GM21360 (cell line): ENCODE data around the gene CLDN6.

ENCODE experiments used
- ATAC-seq: cut with Tn5 transposase; IDR thresholded peaks from one replicate; pipeline ENCODE4 v1.9.1; 2021; ENCODE audit warnings: mild to moderate bottlenecking, moderate library complexity; ENCODE audit not compliant: unreplicated experiment

Gene CLDN6

DNA sequence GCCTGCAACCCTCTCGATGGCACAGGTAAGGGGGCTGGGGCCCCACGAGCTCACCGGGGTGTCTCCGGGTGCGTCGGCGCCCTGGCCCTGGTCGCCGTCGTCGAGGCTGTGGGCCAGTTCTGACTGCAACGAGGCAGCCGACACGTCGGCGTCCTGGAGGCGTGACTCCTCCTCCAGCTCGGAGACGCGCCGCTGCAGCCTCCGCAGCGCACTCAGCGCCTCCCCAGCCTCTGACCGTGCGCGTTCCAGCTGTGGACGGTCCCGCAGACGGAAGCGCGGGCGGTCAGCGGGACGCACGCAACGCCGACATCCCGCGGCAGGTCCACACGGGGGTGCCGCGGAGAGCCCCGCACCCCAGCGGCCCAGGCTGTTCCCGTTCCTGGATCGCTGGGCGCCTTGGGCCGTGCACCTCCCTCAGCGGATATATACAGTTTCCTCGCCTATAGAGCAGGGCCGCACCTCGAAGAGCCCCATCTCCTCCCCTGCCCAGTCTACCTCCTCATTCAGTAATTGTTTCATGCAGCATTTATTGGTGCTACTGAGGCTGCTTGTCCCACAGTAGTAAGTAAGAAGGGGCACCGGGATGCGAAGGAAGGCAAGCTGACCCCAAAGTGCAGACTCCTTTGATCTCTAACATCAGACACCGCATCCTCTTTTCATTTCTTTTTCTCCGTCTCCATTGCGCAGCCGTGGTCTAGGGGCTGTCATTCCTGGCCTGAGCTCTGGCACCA, 11.7 kb upstream of the CLDN6 start:
- no peak for ATAC-seq

DNA sequence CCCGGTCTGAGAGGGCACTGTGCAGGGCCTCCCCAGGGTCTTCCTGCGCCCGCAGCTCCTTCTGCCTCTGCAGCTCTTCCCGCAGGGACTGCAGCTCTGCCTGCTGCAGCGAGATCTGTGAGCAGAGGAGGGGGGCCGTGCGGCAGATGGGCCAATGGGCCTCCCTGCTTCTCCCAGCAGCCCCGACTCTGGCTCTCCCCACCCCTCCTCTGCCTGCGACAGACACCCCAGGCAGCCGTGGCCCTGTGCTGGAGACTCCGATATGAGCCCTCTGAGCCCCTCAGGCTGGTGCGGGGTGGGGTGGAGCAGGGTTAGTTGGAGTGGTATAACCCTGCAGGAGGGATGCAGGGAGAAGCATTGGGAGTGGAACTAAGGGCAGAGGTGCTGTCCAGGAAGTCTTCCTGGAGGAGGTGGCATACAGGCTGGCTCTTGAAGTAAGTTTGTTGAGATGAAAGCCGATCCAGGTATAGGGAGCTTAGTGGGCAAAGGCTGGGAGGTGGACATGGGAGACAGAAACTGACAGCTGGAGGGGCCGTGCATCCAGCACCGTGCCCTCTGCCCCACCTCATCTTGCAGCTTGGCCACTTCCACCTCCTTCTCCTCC, 10.8 kb upstream of the CLDN6 start:
- no peak for ATAC-seq

DNA sequence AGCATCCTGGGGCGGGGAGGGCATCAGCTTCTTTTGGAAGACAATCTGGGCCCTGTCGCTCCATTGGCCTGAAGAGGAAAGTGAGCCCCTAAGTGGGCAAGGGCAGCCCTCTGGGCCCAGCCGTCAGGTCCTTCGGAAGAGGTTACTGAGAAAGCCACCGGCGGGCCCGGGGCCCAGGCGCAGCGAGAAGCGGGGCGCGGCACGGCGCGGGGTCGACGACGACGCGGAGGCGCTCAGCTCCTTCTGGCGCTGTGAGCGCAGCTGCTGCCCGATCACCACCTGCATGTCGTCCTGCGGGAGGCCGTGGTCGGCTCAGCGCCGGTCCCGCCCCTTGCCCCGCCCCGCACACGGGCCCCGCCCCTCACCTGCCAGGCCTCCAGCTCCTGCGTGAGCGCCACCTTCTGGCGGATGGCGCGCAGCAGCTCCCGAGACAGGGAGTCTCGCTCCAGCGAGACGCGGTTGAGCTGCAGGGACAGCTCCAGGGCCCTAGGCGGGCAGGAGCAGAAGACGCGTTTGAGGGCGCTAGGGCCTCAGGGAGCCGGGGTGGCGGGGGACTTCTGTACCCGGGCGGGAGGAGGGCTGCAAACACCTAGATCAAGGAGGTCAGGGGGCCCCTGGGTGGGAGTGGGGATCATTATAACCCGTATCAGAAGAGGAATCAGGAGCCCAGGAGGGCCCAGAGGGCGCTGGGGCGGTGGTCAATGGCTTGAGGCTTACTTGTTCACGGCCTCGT, 10.2 kb upstream of the CLDN6 start:
- ATAC-seq = no peak

DNA sequence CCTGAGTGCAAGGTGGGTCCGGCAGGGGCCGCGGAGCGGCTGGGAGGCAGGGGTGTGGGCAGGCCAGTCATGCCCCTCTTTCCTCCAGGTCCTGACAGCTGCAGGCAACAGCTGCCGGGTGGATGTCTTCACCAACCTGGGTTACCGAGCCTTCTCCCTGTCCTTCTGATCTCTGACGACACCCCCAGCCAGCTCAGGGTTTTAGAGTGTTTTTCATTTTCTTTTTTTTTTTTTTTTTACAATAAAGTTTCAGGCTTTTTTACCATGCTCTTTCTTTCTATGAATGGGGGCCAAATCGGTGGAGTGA, 9.5 kb upstream of the CLDN6 start:
- ATAC-seq = no peak

DNA sequence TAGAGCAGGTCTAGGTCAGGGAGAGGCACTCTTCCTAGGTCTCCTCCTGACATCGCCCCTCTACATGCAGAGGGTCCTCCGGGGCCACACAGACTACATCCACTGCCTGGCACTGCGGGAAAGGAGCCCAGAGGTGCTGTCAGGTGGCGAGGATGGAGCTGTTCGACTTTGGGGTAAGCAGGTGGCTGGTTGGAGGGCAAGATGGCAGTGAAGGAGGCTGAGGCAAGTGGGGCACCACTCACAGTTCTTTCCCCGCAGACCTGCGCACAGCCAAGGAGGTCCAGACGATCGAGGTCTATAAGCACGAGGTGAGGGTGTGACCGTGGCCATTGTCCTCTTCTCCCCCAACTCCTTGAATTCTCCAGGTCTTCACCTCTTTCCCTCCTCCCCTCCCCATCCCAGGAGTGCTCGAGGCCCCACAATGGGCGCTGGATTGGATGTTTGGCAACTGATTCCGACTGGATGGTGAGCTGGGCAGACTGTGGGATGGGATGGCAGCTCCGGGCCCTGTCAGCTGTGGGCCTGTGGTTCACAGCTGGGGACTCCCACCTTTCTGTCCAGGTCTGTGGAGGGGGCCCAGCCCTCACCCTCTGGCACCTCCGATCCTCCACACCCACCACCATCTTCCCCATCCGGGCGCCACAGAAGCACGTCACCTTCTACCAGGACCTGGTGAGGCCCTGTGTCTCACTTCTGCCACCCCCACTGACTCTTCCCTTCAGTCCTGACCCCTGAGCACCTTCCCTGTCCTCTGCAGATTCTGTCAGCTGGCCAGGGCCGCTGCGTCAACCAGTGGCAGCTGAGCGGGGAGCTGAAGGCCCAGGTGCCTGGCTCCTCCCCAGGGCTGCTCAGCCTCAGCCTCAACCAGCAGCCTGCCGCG, 8.9 kb upstream of the CLDN6 start:
- no peak for ATAC-seq

DNA sequence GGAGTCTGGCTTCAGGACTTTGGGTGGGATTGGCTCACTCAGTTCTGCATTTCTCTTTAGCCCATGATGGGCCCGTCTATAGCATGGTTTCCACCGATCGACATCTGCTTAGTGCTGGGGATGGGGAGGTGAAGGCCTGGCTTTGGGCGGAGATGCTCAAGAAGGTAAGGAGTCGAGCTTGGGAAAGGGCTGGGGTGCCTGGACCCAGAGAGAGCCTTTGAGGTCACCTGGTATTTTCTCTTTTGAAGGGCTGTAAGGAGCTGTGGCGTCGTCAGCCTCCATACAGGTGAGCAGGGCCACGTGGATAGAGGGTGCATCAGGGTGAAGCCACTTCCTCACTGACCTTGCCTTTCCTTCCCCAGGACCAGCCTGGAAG, 8.0 kb upstream of the CLDN6 start:
- no peak for ATAC-seq

DNA sequence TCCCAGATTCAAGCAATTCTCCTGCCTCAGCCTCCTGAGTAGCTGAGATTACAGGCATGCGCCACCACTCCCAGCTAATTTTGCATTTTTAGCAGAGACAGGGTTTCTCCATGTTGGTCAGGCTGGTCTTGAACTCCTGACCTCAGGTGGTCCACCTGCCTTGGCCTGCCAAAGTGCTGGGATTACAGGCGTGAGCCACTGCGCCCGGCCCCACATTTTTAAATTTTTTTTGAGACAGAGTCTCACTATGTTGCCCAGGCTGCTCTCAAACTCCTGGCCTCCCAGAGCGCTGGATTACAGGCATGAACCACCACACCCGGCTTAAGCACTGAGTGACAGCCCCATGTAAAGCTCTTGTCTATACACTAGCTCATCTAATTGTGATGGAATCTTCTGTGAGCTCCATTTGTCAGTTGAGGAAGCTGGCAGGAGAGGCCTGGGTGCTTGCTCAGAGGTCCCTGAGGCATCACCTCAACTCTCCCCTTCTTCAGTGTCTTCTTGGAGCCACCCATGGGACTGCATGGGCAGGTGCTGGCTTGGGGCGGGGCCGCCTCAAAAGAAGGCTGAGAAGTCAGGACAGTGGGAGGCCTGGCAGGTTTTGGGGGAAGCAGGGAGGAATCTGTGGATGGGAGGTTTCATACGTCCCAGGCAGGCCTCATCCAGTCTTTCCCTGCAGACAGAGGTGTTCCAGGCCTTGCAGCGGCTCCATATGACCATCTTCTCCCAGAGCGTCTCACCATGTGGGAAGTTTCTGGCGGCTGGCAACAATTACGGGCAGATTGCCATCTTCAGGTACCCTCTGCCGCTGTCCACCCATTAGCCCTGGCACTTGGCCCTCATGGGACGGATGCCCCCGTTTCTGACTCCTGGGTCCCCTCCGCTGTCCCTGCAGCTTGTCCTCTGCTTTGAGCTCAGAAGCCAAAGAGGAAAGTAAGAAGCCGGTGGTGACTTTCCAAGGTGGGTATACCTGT, 7.3 kb upstream of the CLDN6 start:
- no peak for ATAC-seq

DNA sequence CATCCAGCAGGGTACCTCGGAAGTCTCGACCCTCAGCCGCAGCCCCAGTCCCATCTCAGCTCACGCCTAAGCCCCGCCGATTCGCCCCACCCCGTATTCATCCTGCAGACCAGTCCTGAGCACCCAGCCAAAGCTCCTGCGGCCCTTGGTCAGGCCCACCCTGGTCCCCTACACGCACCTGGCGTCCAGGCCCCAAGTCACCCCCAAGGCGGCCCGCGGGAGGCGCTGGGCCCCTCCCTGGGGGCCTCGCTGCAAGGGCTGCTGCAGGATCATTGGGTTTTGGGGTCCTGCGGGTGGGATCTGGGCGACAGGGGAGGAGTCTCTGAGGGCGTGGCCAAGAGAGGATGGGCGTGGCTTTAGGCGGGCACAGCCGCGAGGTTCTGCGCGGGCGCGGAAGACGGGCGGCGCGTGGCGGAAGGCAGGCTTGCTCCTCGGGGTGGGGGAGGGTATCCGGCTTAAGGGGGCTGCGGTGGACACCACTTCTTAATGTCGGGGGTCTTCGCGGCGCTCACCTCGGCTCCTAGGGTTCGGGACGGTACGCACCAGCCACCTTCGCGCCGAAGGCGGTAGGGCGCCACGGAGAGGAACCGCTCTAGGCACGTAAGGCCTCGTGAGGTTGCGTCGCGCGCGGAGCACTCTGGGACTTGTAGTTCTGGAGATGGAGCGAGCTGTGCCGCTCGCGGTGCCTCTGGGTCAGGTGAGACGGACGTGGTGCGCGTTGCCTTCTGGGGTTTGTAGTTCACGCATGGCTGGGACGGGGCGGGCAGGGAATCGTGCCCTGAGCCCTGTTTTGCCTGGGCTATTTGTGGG, 5.9 kb upstream of the CLDN6 start, which contains the start of the genes HCFC1R1 and THOC6:
TSS of gene HCFC1R1 (minus strand) at position 274 of the 810 bp plus-strand sequence. CDS start at position 273, 1 bp downstream.
TSS of gene THOC6 (plus strand) at position 367 of the 810 bp plus-strand sequence. CDS start at position 659, 292 bp downstream.
- peak; percentile 56 for ATAC-seq

DNA sequence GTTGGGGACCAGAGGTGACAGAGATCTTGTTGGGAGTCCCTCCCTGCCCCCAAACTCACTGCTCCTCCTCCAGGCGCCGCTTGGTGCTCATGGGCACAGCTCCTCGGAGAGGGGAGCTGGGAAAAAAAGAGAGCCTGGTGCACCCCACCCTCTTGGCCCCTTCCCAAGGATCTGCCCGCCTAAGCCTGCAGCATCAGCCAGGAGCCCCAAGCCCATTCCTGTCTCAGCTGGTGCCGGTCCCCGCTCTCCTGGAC, 5.4 kb upstream of the CLDN6 start:
- no peak for ATAC-seq

DNA sequence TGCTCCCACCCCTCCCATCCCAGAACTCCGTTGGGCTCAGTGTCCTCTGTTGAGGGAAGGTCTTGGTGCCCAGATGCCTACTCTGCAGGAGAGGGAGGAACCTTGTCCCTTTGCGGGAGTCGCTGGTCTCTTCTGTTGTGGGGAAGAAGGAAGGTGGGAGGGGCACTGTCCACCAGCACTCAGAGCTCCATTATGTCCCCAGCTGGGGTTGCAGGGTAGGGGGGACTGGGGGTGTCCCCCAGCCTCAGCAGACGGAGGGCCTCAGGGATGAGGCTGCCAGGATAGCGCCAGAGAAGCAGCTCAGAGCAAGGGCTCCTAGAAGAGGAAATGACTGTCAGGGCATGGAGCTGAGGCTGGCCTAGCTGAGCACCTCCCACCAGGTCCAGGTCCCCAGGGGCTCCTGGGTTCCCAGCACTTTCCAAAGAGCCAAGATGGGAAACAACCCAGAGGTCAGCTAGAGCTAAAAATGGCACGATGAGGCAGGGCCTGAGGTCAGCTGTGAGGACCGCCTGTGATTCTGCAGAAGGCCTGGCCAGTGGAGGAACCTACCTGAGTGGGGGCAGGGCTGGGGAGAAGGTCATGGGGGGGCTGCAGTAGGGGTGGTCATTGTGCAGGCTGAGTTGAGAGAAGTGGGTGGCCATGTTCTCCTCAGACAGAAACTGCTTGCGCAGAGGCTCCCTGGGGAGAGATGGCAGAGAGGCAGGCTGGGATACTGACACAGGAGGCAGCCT, 4.9 kb upstream of the CLDN6 start:
- ATAC-seq = no peak

DNA sequence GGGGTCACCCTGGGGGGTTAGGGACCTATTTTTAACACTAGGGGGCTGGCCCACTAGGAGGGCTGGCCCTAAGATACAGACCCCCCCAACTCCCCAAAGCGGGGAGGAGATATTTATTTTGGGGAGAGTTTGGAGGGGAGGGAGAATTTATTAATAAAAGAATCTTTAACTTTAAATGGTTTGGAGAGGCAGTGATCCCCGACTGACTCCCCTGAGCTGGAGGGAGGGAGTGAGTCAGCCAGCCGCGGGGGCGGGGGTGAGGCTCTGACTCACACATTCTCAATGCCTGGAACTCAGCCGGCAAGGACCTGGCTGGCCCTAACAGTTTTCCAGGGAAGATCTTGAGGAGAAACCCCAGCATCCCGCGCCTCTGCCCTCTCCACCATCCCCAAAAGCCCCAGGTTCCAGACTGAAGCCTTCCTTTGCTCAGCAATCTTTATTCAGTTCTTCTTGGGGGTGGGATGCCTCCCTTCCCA, 4.3 kb upstream of the CLDN6 start:
- ATAC-seq = no peak

DNA sequence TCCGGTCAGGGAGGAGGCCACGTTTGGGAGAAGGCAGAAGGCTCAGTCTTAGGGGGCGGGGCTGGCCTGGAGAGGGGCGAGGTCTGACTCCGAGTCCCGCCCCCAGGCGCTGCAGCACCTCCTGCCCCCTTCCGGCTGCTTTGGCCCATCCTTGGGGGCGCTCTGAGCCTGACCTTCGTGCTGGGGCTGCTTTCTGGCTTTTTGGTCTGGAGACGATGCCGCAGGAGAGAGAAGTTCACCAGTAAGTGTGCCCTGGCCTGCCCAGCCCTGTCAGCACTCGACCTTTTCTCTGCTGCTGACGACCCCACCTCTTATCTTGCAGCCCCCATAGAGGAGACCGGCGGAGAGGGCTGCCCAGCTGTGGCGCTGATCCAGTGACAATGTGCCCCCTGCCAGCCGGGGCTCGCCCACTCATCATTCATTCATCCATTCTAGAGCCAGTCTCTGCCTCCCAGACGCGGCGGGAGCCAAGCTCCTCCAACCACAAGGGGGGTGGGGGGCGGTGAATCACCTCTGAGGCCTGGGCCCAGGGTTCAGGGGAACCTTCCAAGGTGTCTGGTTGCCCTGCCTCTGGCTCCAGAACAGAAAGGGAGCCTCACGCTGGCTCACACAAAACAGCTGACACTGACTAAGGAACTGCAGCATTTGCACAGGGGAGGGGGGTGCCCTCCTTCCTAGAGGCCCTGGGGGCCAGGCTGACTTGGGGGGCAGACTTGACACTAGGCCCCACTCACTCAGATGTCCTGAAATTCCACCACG, 3.6 kb upstream of the CLDN6 start:
- ATAC-seq = no peak

DNA sequence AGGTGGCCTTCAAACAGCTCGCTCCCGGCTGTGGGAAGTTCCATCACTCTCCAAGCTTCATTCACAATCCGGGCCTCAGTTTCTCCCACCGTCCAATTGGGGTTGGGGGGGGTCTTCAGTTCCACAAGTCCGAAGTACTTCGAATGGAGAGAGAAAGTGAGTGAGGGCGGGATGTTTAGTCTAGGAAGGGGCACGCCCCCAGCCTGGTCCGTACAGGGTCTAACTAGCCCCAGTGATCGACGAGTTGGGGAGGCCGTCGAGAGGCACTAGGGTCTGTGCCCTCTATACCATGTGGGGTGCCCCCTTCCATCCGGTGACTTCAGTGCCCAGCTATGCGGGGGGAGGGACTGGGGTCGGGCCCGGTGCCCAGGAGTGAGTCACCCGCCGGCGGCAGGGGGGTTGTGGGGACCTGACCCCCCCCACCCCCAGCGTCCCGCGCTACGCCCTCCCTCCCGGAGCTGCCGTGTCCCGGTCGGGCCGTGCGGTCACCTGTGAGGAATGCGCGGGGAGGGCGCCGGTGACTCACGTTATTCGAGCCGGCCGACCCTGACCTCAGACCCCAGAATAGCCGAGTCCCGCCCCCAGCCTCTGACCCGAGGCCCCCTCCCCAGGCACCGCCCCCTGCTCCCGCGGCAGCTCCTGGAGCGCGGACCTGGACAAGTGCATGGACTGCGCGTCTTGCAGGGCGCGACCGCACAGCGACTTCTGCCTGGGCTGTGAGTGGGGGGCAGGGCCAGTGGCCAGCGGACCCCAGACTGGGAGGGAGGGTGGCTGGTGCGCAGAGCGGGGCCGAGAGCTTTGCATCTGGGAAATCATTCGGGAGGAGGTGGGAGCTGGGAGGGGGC, 2.8 kb upstream of the CLDN6 start:
- no peak for ATAC-seq

DNA sequence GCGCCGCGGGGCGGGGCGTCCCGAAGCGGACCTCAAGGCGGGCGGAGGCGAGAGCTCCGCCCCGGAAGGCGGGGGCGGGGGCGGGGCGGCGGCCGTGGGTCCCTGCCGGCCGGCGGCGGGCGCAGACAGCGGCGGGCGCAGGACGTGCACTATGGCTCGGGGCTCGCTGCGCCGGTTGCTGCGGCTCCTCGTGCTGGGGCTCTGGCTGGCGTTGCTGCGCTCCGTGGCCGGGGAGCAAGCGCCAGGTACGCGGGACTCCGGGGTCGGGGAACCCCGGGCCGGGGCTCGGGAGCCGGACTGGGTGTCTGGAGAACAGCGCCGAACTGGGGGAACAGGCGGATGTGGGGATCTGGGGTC, 2.2 kb upstream of the CLDN6 start, which contains the start of gene TNFRSF12A:
TSS of gene TNFRSF12A (plus strand) at position 122 of the 357 bp plus-strand sequence. CDS start at position 152, 30 bp downstream.
- ATAC-seq = no peak

DNA sequence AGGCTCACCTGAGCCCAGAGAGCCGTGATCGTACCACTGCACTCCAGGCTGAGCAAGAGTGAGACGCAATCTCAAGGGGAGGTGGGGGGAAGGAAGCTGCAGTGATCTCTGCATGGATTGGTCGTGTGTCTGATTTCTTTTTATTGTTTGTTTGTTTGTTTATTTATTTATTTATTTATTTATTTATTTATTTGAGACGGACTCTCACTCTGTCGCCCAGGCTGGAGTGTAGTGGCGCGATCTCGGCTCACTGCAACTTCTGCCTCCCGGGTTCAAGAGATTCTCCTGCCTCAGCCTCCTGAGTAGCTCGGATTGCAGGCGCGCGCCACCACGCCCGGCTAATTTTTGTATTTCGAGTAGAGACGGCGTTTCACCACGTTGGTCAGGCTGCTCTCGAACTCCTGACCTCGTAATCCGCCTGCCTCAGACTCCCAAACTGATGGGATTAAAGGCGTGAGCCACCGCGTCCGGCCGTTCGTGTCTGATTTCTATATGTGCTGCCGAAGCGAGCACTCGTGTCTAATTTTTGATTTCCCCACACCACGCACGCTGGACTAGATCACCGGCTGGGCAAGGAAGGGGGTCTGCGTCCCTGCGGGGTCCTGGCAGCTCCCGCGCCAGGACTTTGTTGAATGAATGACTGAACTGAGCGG, 1.7 kb upstream of the CLDN6 start:
- no peak for ATAC-seq

DNA sequence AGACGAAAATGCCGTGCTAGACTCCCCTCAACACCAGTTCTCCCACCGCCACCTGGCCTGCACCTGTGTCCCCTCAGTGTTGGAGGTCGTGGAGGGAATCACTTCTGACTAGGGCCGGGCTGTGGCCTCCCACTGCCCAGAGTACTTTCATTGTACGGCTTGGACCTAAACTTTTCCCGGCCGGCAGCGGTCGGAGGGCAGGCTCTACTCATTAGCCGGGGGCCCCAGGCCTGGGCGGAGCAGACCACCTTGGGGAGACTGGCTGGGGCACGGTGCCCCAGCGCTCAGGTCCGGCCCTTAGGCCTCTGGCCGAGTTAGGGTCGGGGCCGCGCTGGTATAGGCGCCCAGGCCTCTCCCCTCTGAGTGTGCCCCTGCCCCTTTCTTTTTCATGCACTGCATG, 639 bp downstream of the CLDN6 start:
- ATAC-seq = no peak
